Measurements from ENCODE around the gene LHX5.

The LHX5 gene

GRCh38 chr12:113477171-113477841 lies 5.6 kb upstream of the LHX5 start:
- no peak for DNase-seq

GRCh38 chr12:113476176-113476986 lies 4.7 kb upstream of the LHX5 start:
- DNase-seq: no peak

- DNase-seq: no peak
These were observed 3.9 kb upstream of the LHX5 start for GRCh38 chr12:113475451-113476175.

GRCh38 chr12:113474635-113475436 lies 3.2 kb upstream of the LHX5 start:
- DNase-seq: no peak

- DNase-seq: no peak
These were observed 2.3 kb upstream of the LHX5 start for GRCh38 chr12:113473942-113474341.

GRCh38 chr12:113473400-113473799 lies 1.7 kb upstream of the LHX5 start:
- no peak for DNase-seq

GRCh38 chr12:113472191-113473121 lies 785 bp upstream of the LHX5 start:
- DNase-seq: no peak

GRCh38 chr12:113470871-113471618 lies 626 bp downstream of the LHX5 start:
- no peak for DNase-seq

GRCh38 chr12:113469949-113470743 lies 1.5 kb downstream of the LHX5 start:
- DNase-seq: no peak

- DNase-seq: no peak
These were observed 2.3 kb downstream of the LHX5 start for GRCh38 chr12:113469224-113469948.

- DNase-seq: no peak
These were observed 3.1 kb downstream of the LHX5 start for GRCh38 chr12:113468365-113469223.

- no peak for DNase-seq
These were observed 3.9 kb downstream of the LHX5 start for GRCh38 chr12:113467502-113468364.

GRCh38 chr12:113467142-113467501 lies 4.5 kb downstream of the LHX5 start:
- no peak for DNase-seq

GRCh38 chr12:113466454-113467141 lies 5.1 kb downstream of the LHX5 start:
- DNase-seq: no peak

- DNase-seq: no peak
These were observed 5.7 kb downstream of the LHX5 start for GRCh38 chr12:113465808-113466453.
